MCF 10A (cell line): ENCODE results near the gene LRMDA. TPM values are rescaled to one million over a fixed set of nuclear protein-coding genes. Genes with fewer than 3 reads are reported as not detected.
A peak's percentile ranks its signal among the peaks of the same experiment; 100 is the strongest.

Experiments used
- BruUV-seq: library from RNA; stranded (reverse); fragments of 400-500 nt; replicated peaks from 2 replicates; lab custom pipeline; 2021; lab: Mats Ljungman, UMichigan
- CTCF ChIA-PET: fragments of 300-600 bp; sonication (Branson Sonifier 250); formaldehyde crosslinking; extraction: SDS; loops from one replicate; lab custom pipeline; 2021; ENCODE audit warnings: antibody characterized with exemption, inconsistent platforms; lab: Yijun Ruan, JAX
- POLR2A ChIA-PET: fragments of 300-600, 350-650 bp; sonication (Branson Sonifier 250); formaldehyde crosslinking; extraction: SDS; loops from one replicate; lab custom pipeline; 2020; ENCODE audit warnings: antibody characterized with exemption, inconsistent platforms; lab: Yijun Ruan, JAX
- DNase-seq: peaks from one replicate; pipeline ENCODE4 v3.0.0-alpha.2; 2018; ENCODE audit not compliant: unreplicated experiment
- H3K27ac Mint-ChIP-seq: one replicate; pipeline ENCODE4 v1.8.0; 2022; ENCODE audit warnings: mild to moderate bottlenecking, low read depth, mixed read lengths; ENCODE audit not compliant: unreplicated experiment
- H3K27me3 Mint-ChIP-seq: one replicate; pipeline ENCODE4 v1.8.0; 2022; ENCODE audit warnings: mixed read lengths; ENCODE audit not compliant: insufficient read depth, unreplicated experiment
- H3K36me3 Mint-ChIP-seq: one replicate; pipeline ENCODE4 v1.8.0; 2022; ENCODE audit warnings: mild to moderate bottlenecking, moderate library complexity, mixed read lengths; ENCODE audit not compliant: insufficient read depth, unreplicated experiment
- H3K4me1 Mint-ChIP-seq: one replicate; pipeline ENCODE4 v1.8.0; 2022; ENCODE audit warnings: mixed read lengths; ENCODE audit not compliant: insufficient read depth, unreplicated experiment
- H3K4me3 Mint-ChIP-seq: one replicate; pipeline ENCODE4 v1.8.0; 2022; ENCODE audit warnings: mild to moderate bottlenecking, moderate library complexity, mixed read lengths; ENCODE audit not compliant: unreplicated experiment
- H3K9me3 Mint-ChIP-seq: one replicate; pipeline ENCODE4 v1.8.0; 2022; ENCODE audit warnings: mixed read lengths; ENCODE audit not compliant: unreplicated experiment
- CTCF ChIP-seq: fragments of 200-600 bp; IDR thresholded peaks from one replicate; pipeline ENCODE4 v1.8.0; 2022; ENCODE audit warnings: antibody characterized with exemption, mild to moderate bottlenecking; ENCODE audit not compliant: unreplicated experiment
- intact Hi-C: fragments of 100-400 bp; cut with micrococcal nuclease; formaldehyde crosslinking; loops from 2 replicates; pipeline ENCODE4 v1.14.1; 2022
- total RNA-seq: library from RNA; stranded (reverse); gene quantifications from 2 replicates; pipeline ENCODE4 v1.2.3, GENCODE V29; 2022

LRMDA gene
- total RNA-seq, 1 experiment from 2014 or later = not detected

DNA sequence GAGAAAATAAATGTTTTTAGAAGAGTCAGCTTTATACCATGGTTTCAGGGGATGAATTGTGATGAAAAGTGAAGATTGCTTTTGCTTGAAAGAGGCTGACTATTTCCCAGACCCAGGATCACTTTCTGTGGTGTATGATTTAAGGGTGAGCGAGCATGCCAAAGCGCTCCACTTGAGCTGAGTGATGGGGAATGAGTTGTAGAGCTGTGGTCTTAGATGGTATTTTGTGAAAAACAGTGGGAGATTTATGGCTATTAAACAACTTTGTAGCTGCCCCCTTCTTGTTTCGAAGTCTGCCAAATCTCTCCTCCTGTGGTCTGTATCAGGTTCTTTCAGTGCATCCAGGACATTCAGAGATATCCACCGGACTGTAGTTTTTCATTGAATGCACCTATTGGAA, 888.2 kb downstream of the LRMDA start:
- Mint-ChIP-seq H3K9me3 (peaks cover 20% of the 10 kb centered on the region), H3K27ac (no peak overlapping the region), H3K27me3 (no peaks in the 10 kb centered on the region), H3K4me3 (no peak overlapping the region), H3K36me3 (no peaks in the 10 kb centered on the region), H3K4me1 (peaks cover 7% of the 10 kb centered on the region)
- TF ChIP-seq CTCF = no peak
- ChIA-PET CTCF (interaction anchor here (0.9 to 1.0 kb wide), 3 partner anchors 15 to 227 kb away, joined by 3 to 5 read pairs (median 3); no protein-coding TSS in a partner anchor), POLR2A (interaction anchor here (0.6 kb wide), 1 partner anchor 57 kb away, joined by 3 read pairs; no protein-coding TSS in a partner anchor)
- no peak for DNase-seq
- BruUV-seq = no TSS peak
- intact Hi-C loops = no loop called here

- Mint-ChIP-seq H3K27ac (peak overlapping the region; percentile 54), H3K4me1 (peaks cover 9% of the 10 kb centered on the region), H3K9me3 (no peaks in the 10 kb centered on the region), H3K27me3 (no peaks in the 10 kb centered on the region), H3K4me3 (no peak overlapping the region), H3K36me3 (no peaks in the 10 kb centered on the region)
- ChIA-PET POLR2A (no interaction called here), CTCF (interaction anchor here (0.6 to 1.4 kb wide), 2 partner anchors 10 to 11 kb away, joined by 3 read pairs; no protein-coding TSS in a partner anchor)
- no TSS peak for BruUV-seq
- intact Hi-C loops = no loop called here
- no peak for TF ChIP-seq CTCF
- DNase-seq = no peak
These were observed 892.9 kb downstream of the LRMDA start for GRCh38 chr10:76324283-76324682.

DNA sequence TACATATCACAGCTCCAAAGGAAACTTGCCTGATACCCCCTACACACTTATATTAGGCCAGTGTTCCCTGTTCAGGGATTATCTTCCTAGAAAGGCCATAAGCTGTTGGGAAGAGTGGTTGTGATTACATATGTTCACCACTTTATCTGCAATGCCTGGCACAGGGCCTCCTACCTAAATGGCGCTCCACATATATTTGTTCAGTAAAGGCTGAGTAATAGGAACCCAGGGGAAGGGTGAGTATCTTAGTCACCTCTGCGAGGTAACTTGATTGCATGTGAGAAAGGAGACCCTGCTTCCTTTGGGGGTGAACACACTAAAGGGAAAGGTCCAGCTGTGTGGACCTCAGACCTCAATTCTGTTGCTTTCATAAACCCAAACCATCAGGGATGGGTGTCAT, 896.0 kb downstream of the LRMDA start:
- no peak overlapping the region for H3K4me3 Mint-ChIP-seq
- H3K27ac Mint-ChIP-seq = no peak overlapping the region
- no TSS peak for BruUV-seq
- H3K9me3 Mint-ChIP-seq = no peaks in the 10 kb centered on the region
- TF ChIP-seq CTCF = no peak
- H3K36me3 Mint-ChIP-seq = no peaks in the 10 kb centered on the region
- POLR2A ChIA-PET = interaction anchor here (0.5 kb wide), 1 partner anchor 1441 kb away, joined by 3 read pairs; no protein-coding TSS in a partner anchor
- DNase-seq = no peak
- intact Hi-C loops = no loop called here
- CTCF ChIA-PET = interaction anchor here (0.9 kb wide), 1 partner anchor 15 kb away, joined by 3 read pairs; no protein-coding TSS in a partner anchor
- H3K4me1 Mint-ChIP-seq = peaks cover 22% of the 10 kb centered on the region
- H3K27me3 Mint-ChIP-seq = no peaks in the 10 kb centered on the region

GRCh38 chr10:76328348-76328747, 896.9 kb downstream of the LRMDA start:
- H3K4me1 Mint-ChIP-seq = peaks cover 22% of the 10 kb centered on the region
- ChIA-PET CTCF (interaction anchor here (0.6 to 0.9 kb wide), 3 partner anchors 16 to 935 kb away, joined by 3 to 6 read pairs (median 4); no protein-coding TSS in a partner anchor), POLR2A (no interaction called here)
- DNase-seq = no peak
- no peaks in the 10 kb centered on the region for H3K36me3 Mint-ChIP-seq
- intact Hi-C loops = no loop called here
- no peak overlapping the region for H3K27ac Mint-ChIP-seq
- no peaks in the 10 kb centered on the region for H3K27me3 Mint-ChIP-seq
- H3K4me3 Mint-ChIP-seq = no peak overlapping the region
- TF ChIP-seq CTCF = no peak
- BruUV-seq = no TSS peak
- H3K9me3 Mint-ChIP-seq = no peaks in the 10 kb centered on the region
